B cell (primary cell): ENCODE data around the gene BRSK2. TPM values are rescaled to one million over a fixed set of nuclear protein-coding genes. Genes with fewer than 3 reads are reported as not detected.

Experiments used
- ATAC-seq: fragments of 200-7000 bp; cut with Tn5 transposase; one replicate; pipeline ENCODE4 v1.10.0; 2021; ENCODE audit warnings: low read depth, mild to moderate bottlenecking, moderate number of reproducible peaks, moderate library complexity
- CTCF ChIA-PET: fragments of 350-600 bp; sonication (Branson Sonifier 250); formaldehyde crosslinking; loops from one replicate; lab custom pipeline; 2021; ENCODE audit warnings: antibody characterized with exemption, inconsistent platforms; lab: Charles Lee
- POLR2A ChIA-PET: fragments of 350-600 bp; sonication (Branson Sonifier 250); formaldehyde crosslinking; loops from one replicate; lab custom pipeline; 2021; ENCODE audit warnings: antibody characterized with exemption; lab: Charles Lee
- DNase-seq: peaks from one replicate; pipeline ENCODE4 v3.0.0; 2013
- H2AFZ ChIP-seq: 2 replicates; pipeline ENCODE4 v1.6.1; 2012; ENCODE audit warnings: mild to moderate bottlenecking, low read depth, low read length; ENCODE audit not compliant: insufficient read depth, poor library complexity, severe bottlenecking
- H3K27ac ChIP-seq, 2 donors: 1 replicate in 1 of 2; 2 replicates in 1 of 2; pipeline ENCODE4 v1.5.1; 2012 to 2013; ENCODE audit warnings: low read length in 2 of 2, mild to moderate bottlenecking in 2 of 2, moderate library complexity in 1 of 2
- H3K27me3 ChIP-seq, 4 experiments: fragments of 200-600 bp in 1 of 4; sonication (generic) in 1 of 4; replicated peaks in 1 of 4; 1 replicate in 2 of 4; 2 replicates in 2 of 4; pipeline versions ENCODE4 v1.6.1 to v1.7.0; 2013 to 2016; ENCODE audit warnings: low read length in 3 of 4, mild to moderate bottlenecking in 2 of 4, mixed read lengths in 1 of 4, moderate library complexity in 1 of 4; ENCODE audit not compliant: insufficient read depth in 4 of 4, control insufficient read depth in 3 of 4; ENCODE audit errors: control extremely low read depth in 1 of 4
- H3K36me3 ChIP-seq, 2 experiments: replicated peaks in 1 of 2; 1 replicate in 1 of 2; 2 replicates in 1 of 2; pipeline versions ENCODE4 v1.6.1 to v1.7.1; 2013; ENCODE audit warnings: low read length in 1 of 2; ENCODE audit not compliant: insufficient read depth in 2 of 2, control insufficient read depth in 1 of 2; ENCODE audit errors: control extremely low read depth in 1 of 2, extremely low read depth in 1 of 2
- H3K4me1 ChIP-seq, 2 donors: fragments of 200-600 bp in 1 of 2; sonication (generic) in 1 of 2; 1 replicate in 1 of 2; 2 replicates in 1 of 2; pipeline versions ENCODE4 v1.5.1 to v1.6.1; 2013 to 2017; ENCODE audit warnings: low read length in 2 of 2; ENCODE audit not compliant: control insufficient read depth in 2 of 2, insufficient read depth in 2 of 2
- H3K4me2 ChIP-seq: replicated peaks from 2 replicates; pipeline ENCODE3; 2012; ENCODE audit warnings: mild to moderate bottlenecking, low read depth, low read length; ENCODE audit not compliant: poor library complexity, severe bottlenecking
- H3K4me3 ChIP-seq, 5 experiments: fragments of 200-600 bp in 1 of 5; sonication (generic) in 1 of 5; 1 replicate in 3 of 5; 2 replicates in 2 of 5; pipeline versions ENCODE4 v1.5.1 to v1.7.0; 2011 to 2016; ENCODE audit warnings: low read length in 4 of 5, mild to moderate bottlenecking in 4 of 5, low read depth in 2 of 5, control low read depth in 1 of 5, moderate library complexity in 1 of 5; ENCODE audit not compliant: insufficient read depth in 1 of 5; ENCODE audit errors: control extremely low read depth in 1 of 5, extremely low read depth in 1 of 5
- H3K79me2 ChIP-seq: fragments of 200-600 bp; sonication (generic); one replicate; pipeline ENCODE4 v1.6.0; 2016; ENCODE audit warnings: low read length; ENCODE audit not compliant: control insufficient read depth, insufficient read depth
- H3K9ac ChIP-seq: fragments of 200-600 bp; sonication (generic); 2 replicates; pipeline ENCODE4 v1.6.1; 2017; ENCODE audit warnings: mild to moderate bottlenecking, low read length, moderate library complexity
- H3K9me3 ChIP-seq, 3 donors: one replicate each; pipeline versions ENCODE4 v1.6.1 to v1.7.1; 2013; ENCODE audit warnings: low read length in 2 of 3; ENCODE audit not compliant: control insufficient read depth in 2 of 3, insufficient read depth in 1 of 3; ENCODE audit errors: control extremely low read depth in 1 of 3
- H4K20me1 ChIP-seq: 2 replicates; pipeline ENCODE4 v1.6.0; 2012; ENCODE audit warnings: mild to moderate bottlenecking, low read length; ENCODE audit not compliant: insufficient read depth, control insufficient read depth, poor library complexity, severe bottlenecking
- H3K27ac Mint-ChIP-seq: one replicate; pipeline ENCODE4 v1.8.0; 2021; ENCODE audit warnings: mixed read lengths
- H3K27me3 Mint-ChIP-seq: one replicate; pipeline ENCODE4 v1.8.0; 2021; ENCODE audit warnings: mixed read lengths
- H3K4me1 Mint-ChIP-seq: one replicate; pipeline ENCODE4 v1.8.0; 2021; ENCODE audit warnings: mixed read lengths
- H3K4me3 Mint-ChIP-seq: one replicate; pipeline ENCODE4 v1.8.0; 2021; ENCODE audit warnings: mixed read lengths
- H3K9me3 Mint-ChIP-seq: one replicate; pipeline ENCODE4 v1.8.0; 2022; ENCODE audit warnings: mixed read lengths; ENCODE audit not compliant: insufficient read depth
- CTCF ChIP-seq: fragments of 200-600 bp; IDR thresholded peaks from one replicate; pipeline ENCODE4 v1.8.0; 2022; ENCODE audit warnings: antibody characterized with exemption, mild to moderate bottlenecking
- EZH2 ChIP-seq: IDR thresholded peaks from 2 replicates; pipeline ENCODE4 v1.6.1; 2012; ENCODE audit warnings: borderline replicate concordance, low read depth, mild to moderate bottlenecking, moderate library complexity, low read length; ENCODE audit not compliant: insufficient read depth, poor library complexity, severe bottlenecking
- WGBS: methylation state at CpG from one replicate; pipeline ENCODE4 v1.1.5; 2013; ENCODE audit warnings: missing lambda C conversion rate; ENCODE audit not compliant: insufficient coverage; 5-methylcytosine and 5-hydroxymethylcytosine counted together
- intact Hi-C: fragments of 100-400 bp; cut with micrococcal nuclease; formaldehyde crosslinking; loops from one replicate; pipeline ENCODE4 v1.10.0; 2022
- polyA plus RNA-seq: library from polyadenylated mRNA; depleted of rRNA; stranded (reverse); fragments of >200 nt; gene quantifications from 2 replicates; pipeline ENCODE4 v1.2.3, GENCODE V29; 2012
- total RNA-seq, 2 donors: library from RNA; stranded (reverse); fragments of 120-200 nt in 1 of 2; gene quantifications; 1 replicate in 1 of 2; 2 replicates in 1 of 2; pipeline versions ENCODE4 v1.2.3 to v1.2.4, GENCODE V29; 2013 to 2022

Gene BRSK2
- total and polyA plus RNA-seq, 2 donors (not counting 1 experiment from before 2014, with no cell fraction given) = 0.51 to 0.79 TPM

DNA sequence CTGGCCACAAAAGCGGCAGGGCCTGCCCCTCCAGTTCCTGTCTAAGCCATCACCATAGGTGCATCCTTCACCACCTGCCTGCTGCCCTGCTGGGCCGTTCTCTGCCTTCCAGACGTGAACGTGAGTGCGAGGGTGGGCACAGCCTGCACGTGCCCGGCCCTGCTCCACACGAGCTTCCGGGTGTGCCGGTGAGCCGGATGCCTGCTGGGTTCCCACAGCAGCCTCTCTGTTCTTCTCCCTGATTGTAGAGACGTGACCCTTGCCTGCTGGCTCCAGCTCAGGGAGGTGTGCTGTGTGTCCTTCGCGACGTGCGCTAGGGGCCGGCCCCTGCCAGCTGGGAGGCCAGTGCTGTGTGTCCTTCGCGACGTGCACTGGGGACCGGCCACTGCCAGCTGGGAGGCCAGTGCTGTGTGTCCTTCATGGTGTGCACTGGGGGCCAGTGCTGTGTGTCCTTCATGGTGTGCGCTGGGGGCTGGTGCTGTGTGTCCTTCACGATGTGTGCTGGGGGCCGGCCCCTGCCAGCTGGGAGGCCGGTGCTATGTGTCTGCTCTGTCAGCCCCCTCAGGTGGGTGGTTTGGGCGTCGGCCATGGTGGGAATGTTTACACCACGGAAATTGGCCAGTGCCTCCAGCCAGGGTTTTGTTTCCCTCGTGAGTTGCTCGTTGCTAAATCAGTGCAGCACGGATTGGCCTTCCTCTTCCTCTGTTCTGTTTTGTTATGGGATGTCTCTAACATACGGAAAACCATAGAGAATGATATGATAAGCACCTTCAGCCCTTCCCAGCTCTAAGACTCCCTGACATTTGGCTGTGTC, 35.4 kb upstream of the BRSK2 start:
- WGBS = 92% methylated on average over 31 of the region's 32 CpGs
- CTCF ChIA-PET = no interaction called here
- Histone ChIP-seq H3K79me2 (no peaks in the 10 kb centered on the region), H3K4me1 (no peaks in the 10 kb centered on the region), H3K27ac (no peak overlapping the region), H2AFZ (no peak overlapping the region), H3K9me3 (no peaks in the 10 kb centered on the region), H3K36me3 (no peaks in the 10 kb centered on the region), H3K9ac (no peak overlapping the region), H3K4me2 (no peak overlapping the region), H3K4me3 (no peak overlapping the region), H3K27me3 (peaks cover 0 to 2% (median 0%) of the 10 kb centered on the region in 4 experiments), H4K20me1 (no peaks in the 10 kb centered on the region)
- DNase-seq (no peak), ATAC-seq (no peak)
- POLR2A ChIA-PET = no interaction called here
- TF ChIP-seq CTCF = no peak
- no peak for TF ChIP-seq EZH2
- H3K9me3 Mint-ChIP-seq = no peaks in the 10 kb centered on the region
- H3K4me1 Mint-ChIP-seq = no peaks in the 10 kb centered on the region
- intact Hi-C loops = no loop called here
- H3K27me3 Mint-ChIP-seq = peaks cover 8% of the 10 kb centered on the region
- H3K4me3 Mint-ChIP-seq = no peak overlapping the region
- H3K27ac Mint-ChIP-seq = no peak overlapping the region

DNA sequence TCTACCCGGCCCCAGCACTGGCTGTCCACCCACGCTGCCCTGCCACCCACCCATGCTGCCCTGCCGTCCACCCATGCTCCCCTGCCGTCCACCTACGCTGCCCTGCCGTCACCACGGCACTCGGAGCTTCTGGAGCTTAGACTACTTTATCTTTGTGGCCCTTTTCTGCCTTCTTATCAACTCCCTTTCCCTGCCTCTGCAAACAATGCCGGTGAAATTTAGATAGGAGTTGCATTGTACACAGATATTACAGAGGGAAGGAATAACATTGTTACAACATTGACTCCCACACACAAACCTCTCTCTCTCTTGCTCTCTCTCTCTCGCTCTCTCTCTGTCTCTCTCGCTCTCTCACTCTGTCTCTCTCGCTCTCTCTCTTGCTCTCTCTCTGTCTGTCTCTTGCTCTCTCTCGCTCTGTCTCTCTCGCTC, 33.7 kb upstream of the BRSK2 start:
- TF ChIP-seq CTCF (no peak), EZH2 (no peak)
- no peak overlapping the region for H3K4me3 ChIP-seq
- H3K27me3 ChIP-seq = peaks cover 0 to 6% (median 0%) of the 10 kb centered on the region in 4 experiments
- no peak overlapping the region for H3K9ac ChIP-seq
- no peak overlapping the region for H3K4me2 ChIP-seq
- no peaks in the 10 kb centered on the region for H3K4me1 ChIP-seq
- H3K27me3 Mint-ChIP-seq = peaks cover 8% of the 10 kb centered on the region
- no peaks in the 10 kb centered on the region for H3K36me3 ChIP-seq
- no peaks in the 10 kb centered on the region for H3K9me3 Mint-ChIP-seq
- no peak overlapping the region for H3K27ac ChIP-seq
- 73% methylated on average over 11 of the region's 14 CpGs for WGBS
- intact Hi-C loops = no loop called here
- H3K4me3 Mint-ChIP-seq = no peak overlapping the region
- ATAC-seq (no peak), DNase-seq (no peak)
- no peaks in the 10 kb centered on the region for H4K20me1 ChIP-seq
- no peaks in the 10 kb centered on the region for H3K79me2 ChIP-seq
- POLR2A ChIA-PET = no interaction called here
- no peaks in the 10 kb centered on the region for H3K9me3 ChIP-seq
- no peak overlapping the region for H3K27ac Mint-ChIP-seq
- no peaks in the 10 kb centered on the region for H3K4me1 Mint-ChIP-seq
- CTCF ChIA-PET = no interaction called here
- H2AFZ ChIP-seq = no peak overlapping the region
